NCI-H748 (cell line): ENCODE data around the gene SLC41A3.

ENCODE experiments used
- DNase-seq: peaks from one replicate; lab custom pipeline; 2025; ENCODE audit not compliant: unreplicated experiment; lab: John Stamatoyannopoulos, UW

SLC41A3 gene

DNA sequence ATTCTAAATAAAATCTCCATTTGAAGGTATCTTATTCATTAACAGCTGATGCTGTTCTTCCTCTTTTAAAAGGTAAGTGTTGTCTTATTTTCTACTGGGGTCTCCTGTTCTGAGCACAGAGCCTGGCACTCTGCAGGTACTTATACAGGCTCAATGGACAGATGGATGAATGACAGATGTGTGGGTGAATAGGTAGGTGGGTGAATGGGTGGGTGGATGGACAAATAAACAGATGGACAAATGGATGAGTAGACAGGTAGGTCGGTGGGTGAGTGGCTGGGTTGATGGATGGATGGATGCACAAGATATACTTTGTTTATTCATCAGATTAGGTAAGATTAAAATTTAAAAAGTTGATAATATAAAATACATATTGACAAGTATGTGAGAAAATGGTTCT is 53.5 kb downstream of the SLC41A3 start:
- no peak for DNase-seq

GRCh38 chr3:126029241-126029640 is 54.7 kb downstream of the SLC41A3 start:
- no peak for DNase-seq

DNA sequence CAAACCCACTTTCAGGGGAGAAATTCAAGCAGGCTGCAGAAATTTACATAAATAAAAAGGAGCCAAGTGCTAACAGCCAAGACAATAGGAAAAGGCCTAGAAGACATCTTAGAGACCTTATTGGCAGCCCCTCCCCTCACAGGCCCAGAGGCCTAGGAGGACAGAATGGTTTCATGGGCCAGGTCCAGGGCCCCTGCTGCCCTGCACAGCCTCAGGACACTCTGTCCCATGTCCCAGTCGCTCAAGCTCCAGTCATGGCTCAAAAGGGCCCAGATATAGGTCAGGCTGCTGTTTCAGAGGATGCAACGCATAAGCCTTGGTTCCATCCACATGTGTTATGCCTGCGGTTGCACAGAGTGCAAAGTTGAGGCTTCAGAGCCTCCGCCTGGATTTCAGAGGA is 55.8 kb downstream of the SLC41A3 start:
- no peak for DNase-seq

DNA sequence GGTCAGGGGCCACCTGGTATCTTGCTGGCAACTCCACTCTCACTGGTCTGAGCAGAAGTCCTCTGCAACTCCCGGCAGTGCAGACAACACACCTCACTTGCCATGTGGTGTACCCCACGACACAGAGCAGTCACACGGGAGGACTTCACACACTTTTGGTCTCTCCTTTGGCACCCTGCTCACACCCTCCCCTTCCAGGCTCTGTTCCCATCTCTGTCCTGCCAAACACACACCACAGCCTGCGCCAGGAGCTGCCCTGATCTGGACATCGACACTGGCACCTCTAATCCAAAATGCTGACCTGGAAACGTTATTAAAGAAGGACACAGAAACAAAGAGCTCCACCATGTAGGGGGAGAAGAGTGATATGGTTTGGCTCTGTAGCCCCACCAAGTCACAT is 57.2 kb downstream of the SLC41A3 start:
- no peak for DNase-seq

DNA sequence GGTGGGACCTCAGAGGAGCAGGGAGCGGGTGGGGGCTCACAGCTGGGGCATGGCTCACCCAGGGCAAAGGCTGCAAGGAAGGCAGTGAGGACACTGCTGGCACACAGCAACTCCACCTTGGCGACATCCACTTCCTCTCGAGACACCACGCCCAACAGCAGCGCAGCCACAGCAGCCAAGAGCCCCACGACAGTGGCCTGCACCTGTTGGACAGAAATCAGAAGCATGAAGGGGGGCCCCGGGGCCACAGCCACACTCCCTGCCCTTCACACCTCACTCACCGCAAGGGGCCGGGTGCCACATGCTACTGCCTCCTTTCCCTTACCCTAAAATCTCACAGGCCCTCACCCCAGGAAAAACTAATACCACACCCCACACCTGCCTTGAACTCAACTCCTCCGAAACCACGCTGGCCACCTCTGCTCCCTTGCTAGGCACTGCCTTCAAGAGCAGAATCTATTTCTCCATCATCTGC is 57.6 kb downstream of the SLC41A3 start:
- DNase-seq: no peak

GRCh38 chr3:126025862-126026261 is 58.1 kb downstream of the SLC41A3 start:
- no peak for DNase-seq

GRCh38 chr3:126025116-126025729 is 58.7 kb downstream of the SLC41A3 start:
- no peak for DNase-seq

DNA sequence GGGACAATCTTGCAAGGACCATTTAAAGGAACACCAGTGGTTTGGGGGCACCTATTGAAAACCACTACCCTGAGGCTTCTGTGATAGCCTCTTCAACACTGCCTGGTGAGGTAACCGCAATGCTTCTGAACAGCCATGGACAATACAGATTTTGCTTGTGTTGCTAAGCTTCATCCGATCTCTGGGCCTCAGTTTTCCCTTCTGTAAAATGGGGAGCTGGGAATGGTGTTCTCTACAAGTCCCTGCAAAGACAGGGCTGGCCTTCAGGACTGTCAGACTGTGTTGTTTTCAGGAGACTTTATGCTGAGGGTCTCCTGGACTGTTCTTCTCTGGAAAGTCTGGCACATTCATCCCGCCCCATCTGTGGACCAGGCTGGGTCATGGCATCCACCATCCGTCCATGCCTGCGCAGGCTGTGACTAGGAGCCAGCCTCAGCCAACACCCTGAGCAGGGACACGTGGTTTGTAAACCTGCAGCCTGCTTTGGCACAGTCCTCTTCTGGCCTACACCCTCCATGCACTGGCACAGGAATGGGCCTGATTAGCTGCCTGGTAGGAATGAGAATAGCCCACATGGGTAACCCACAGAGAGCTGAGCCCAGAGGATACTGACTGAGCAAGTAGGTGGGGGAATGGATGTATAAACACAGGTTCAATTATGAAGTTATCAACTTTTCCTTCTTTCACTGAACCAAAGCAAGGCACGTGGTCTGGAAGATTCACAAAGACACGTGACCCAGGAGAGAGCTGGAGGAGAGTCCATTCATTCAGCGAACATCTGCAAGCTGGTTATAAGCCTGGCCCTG is 59.7 kb downstream of the SLC41A3 start:
- no peak for DNase-seq

- no peak for DNase-seq
These were observed 60.5 kb downstream of the SLC41A3 start for GRCh38 chr3:126023390-126023789.

GRCh38 chr3:126022741-126023359 is 61.1 kb downstream of the SLC41A3 start:
- peak; percentile 9 for DNase-seq

DNA sequence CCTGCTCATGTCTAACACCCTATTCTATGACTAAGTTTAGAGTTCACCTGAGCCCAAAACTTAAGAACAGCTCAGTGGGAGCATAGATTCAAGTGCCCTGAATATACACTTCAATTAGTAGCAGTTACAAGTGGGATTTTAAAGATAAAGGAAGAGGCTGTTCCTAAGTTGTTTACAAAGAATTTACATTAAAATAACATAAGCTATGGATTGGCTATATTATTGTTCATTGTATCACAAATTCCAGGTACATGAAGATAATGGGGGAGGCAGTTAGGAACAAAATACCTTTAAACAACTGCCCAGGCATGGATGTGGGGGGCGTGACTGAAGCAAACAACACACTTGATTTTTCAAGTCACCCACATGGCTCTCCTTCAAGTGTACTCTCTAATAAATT is 62.2 kb downstream of the SLC41A3 start:
- no peak for DNase-seq

GRCh38 chr3:126021224-126021623 is 62.7 kb downstream of the SLC41A3 start:
- no peak for DNase-seq

DNA sequence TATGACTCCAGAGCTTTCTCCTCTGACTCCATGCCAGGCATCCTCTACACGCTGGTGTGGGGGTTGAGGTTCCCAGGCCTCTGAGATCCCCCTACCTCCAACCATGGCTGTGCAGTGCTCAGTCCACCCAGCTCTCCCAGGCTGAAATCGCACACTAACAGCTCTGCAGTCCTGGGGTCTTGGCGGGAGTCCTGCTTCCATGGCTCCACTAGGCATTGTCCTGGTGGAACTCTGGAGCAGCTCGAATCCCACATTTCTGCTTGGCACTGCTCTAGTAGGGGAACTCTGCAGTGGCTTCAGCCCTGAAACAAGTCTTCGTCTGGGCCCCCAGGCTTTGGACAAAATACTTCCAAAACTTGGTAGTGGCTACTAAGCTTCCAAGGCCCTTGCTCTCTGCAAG is 64.2 kb downstream of the SLC41A3 start:
- DNase-seq: no peak

DNA sequence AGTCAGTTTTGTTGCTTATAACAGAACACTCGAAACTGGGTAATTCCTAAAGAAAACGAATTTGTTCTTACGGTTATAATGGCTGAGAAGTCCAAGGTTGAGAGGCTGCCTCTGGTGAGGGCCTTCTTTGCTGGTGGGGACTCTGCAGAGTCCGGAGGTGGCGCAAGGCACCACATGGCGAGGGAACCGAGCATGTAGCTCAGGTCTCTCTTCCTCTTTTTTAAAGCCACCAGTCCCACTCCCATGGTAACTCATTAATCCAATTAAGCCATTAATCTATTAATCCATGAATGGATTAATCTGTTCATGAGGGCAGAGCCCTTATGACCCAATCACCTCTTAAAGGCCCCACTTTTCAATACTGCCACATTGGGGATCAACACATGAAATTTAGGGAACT is 64.9 kb downstream of the SLC41A3 start:
- DNase-seq: no peak

DNA sequence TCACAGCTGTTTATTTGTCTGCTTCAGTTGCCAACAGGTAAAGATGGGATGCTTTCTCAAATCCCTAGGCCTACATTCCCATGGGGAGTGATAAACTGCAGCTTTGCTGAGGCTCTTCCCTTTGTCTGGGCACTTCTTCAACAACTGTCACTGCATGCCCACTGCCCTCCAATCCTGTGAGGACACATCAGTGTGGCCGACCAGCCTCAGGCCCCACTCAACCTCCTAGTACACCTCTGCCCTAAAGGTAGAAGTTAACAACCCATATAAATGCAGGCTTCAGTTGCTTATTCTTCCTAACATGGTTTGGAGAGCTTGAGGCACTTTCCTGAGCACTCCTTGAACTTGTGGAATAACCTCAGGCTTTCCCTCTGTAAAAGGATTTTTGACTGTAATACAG is 65.4 kb downstream of the SLC41A3 start:
- no peak for DNase-seq

- DNase-seq: no peak
These were observed 66.6 kb downstream of the SLC41A3 start for GRCh38 chr3:126017362-126017761.

- no peak for DNase-seq
These were observed 67.3 kb downstream of the SLC41A3 start for GRCh38 chr3:126016616-126017015.

GRCh38 chr3:126015075-126015474 is 68.8 kb downstream of the SLC41A3 start:
- no peak for DNase-seq

DNA sequence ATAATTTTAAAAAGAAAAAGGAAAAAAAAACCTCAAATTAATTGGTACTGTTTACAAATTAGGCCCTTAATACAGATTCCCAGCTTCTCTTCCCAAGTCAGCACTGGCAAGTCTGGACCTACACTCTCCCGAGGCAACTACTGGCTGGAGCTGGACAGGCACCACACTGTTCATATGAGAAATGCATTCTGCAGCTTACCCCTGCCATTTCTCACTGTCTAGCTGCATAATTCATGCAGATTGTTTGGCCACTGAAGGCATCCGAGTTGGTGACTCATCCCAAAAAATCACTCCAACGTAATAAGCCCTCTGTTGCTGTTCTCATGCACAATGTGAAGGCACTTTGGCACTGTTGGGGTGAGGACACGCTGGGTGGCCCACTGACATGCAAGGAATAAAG is 69.7 kb downstream of the SLC41A3 start:
- DNase-seq: no peak

DNA sequence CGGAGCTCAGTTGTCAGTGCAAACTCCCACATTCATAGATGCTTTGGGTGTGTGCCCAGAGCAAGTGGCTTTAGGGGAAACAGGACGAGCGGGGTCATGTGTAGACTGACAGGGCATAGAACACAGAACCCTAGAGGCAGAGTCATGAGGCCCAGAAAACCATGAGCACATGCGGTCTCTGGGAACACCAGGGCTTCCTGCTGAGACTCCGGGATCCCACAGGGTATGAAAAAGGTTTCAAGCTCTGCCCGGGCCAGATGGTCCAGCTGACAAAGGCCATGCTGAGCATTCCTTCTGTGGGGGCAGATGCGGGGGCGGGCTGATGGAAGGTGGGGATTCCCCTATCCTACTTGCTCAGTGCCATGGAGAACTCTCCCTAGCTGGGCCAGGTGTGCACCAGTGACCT is 70.2 kb downstream of the SLC41A3 start:
- DNase-seq: no peak

GRCh38 chr3:126009181-126009580 is 74.7 kb downstream of the SLC41A3 start:
- DNase-seq: no peak

DNA sequence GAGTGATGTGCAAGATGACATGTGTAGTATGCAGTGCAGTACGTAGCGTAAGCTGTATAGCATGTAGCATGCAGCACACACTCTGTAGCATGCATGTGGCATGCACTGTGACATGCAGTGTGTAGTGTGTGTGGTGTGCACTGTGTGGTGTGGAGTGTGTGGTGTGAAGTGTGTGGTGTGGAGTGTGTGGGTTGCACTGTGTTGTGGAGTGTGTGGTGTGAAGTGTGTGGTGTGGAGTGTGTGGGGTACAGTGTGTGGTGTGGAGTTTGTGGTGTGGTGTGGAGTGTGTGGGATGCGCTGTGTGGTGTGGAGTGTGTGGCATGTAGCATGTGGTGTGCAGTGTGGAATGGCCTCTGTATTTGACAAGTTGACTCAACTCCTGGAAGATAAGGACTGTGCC is 75.7 kb downstream of the SLC41A3 start:
- no peak for DNase-seq
